Fibroblast of lung (primary cell): ENCODE data around the gene GMPR2.

Experiments
- EZH2 ChIP-seq: IDR thresholded peaks from 2 replicates; pipeline ENCODE4 v1.5.1; 2012; ENCODE audit warnings: low read length, control low read depth, mild to moderate bottlenecking; ENCODE audit errors: missing control alignments
- TF ChIP-seq, protein P1 (sequence below), 2 donors: IDR thresholded peaks in 1 of 2; conservative IDR thresholded peaks in 1 of 2; 1 replicate in 1 of 2; 2 replicates in 1 of 2; pipeline ENCODE4 v1.5.1; 2011 to 2012; ENCODE audit warnings: low read length in 2 of 2, control low read depth in 1 of 2, inconsistent platforms in 1 of 2, low read depth in 1 of 2, mild to moderate bottlenecking in 1 of 2

GRCh38 chr14:24189460-24189859 is 43.3 kb upstream of the GMPR2 start:
- TF ChIP-seq, protein P1, sequence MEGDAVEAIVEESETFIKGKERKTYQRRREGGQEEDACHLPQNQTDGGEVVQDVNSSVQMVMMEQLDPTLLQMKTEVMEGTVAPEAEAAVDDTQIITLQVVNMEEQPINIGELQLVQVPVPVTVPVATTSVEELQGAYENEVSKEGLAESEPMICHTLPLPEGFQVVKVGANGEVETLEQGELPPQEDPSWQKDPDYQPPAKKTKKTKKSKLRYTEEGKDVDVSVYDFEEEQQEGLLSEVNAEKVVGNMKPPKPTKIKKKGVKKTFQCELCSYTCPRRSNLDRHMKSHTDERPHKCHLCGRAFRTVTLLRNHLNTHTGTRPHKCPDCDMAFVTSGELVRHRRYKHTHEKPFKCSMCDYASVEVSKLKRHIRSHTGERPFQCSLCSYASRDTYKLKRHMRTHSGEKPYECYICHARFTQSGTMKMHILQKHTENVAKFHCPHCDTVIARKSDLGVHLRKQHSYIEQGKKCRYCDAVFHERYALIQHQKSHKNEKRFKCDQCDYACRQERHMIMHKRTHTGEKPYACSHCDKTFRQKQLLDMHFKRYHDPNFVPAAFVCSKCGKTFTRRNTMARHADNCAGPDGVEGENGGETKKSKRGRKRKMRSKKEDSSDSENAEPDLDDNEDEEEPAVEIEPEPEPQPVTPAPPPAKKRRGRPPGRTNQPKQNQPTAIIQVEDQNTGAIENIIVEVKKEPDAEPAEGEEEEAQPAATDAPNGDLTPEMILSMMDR (conservative IDR thresholded peaks at IDR 0.05 in 1 of 2, IDR thresholded peaks at IDR 0.05 in 1 of 2; ENCODE audit: low read depth in 1 of 2, low read length in 2 of 2): no peak
- TF ChIP-seq EZH2: no peak
